Fibroblast of skin of abdomen (primary cell): ENCODE data around the gene WDHD1.
A peak's percentile ranks its signal among the peaks of the same experiment; 100 is the strongest.
"Not testable (repeated sequence)": the region's sequence is repeated elsewhere in the genome, so short reads cannot be mapped to it uniquely, and the experiment has no call there.

Experiments used
- DNase-seq: peaks from one replicate; pipeline ENCODE4 v3.0.0-alpha.2; 2013

WDHD1 gene

DNA sequence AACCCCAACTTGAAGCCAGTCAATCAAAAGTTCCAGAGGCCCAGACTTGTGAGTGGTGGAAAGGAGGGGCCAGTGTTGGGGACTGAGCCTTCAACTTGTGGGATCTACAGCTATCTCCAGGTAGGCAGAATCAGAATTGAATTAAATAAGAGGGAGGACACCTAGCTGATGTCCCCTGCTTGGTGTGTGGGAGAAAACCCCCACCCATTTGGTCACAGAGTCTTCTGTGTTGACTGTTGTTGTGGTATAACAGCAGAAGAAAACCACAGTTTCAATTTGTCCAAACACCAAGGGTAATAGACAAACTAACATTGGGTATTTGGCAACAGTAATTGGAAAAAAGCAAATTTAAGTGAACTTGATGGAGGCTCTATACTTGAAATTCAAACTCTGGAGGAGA, 120.8 kb downstream of the WDHD1 start:
- no peak for DNase-seq

DNA sequence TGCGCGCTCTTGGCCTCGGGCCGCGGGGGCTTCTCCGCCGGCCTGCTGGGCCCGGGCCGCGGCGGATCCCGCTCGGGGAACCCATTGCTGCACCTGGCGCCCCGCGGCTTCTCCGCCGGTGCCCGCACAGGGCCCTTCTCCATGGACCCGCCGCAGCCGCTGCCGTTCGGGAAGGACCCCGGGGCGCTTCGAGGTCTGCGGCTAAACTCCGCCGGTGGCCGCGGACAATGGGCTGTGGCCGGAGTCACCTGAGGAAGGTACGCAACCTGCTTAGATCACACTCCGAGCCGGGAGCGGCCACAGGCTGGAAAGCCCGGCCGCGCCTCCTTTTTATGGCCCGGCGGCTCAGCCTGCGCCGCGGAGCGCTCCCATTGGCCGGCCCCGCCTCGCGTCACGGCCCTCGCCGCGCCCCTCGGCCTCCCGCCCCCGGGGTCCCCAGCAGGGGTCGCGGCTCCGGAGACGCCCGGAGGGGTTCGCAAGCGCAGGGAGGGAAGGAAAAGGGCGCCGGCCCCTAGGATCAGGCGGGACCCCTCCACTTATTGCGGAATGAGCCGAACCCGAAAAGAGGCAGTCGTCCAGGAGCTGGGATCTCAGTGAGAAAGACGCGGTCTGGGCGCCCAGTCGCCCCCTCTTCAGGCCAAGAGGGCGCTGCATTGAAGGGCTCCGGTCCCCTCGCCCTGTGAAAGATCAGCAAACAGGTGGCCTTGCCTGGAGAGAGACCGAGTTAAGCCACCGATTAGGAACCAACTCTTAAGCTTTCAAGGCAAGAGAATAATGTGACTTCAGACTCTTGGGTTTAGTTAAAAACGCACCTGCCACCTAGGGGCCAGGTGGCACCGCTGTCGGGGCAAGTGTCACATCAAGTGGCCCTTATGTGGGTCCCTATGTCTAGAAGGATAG, 124.1 kb downstream of the WDHD1 start, which contains the start of gene GCH1:
GCH1 (minus strand) TSS at position 306 of the 900 bp plus-strand sequence; CDS start at position 143, 163 bp downstream.
- peak; percentile 39 for DNase-seq

DNA sequence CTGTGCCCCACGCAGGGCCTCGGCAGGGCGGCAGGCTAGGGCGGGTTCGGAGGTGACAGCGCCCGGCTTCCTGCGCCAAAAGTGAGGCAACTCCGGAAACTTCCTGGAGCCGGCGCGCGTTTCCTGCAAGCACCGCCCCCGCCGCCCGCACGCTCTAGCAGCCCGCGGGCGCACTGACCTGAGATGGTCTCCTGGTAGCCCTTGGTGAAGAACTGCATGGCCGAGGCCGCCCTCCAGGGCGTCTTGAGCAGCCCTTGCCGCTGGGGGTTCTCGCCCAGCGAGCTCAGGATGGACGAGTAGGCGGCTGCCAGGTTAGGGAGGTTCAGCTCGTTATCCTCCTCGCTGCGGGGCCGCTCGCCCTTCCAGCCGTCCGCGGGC, 124.8 kb downstream of the WDHD1 start:
- peak; percentile 32 for DNase-seq

DNA sequence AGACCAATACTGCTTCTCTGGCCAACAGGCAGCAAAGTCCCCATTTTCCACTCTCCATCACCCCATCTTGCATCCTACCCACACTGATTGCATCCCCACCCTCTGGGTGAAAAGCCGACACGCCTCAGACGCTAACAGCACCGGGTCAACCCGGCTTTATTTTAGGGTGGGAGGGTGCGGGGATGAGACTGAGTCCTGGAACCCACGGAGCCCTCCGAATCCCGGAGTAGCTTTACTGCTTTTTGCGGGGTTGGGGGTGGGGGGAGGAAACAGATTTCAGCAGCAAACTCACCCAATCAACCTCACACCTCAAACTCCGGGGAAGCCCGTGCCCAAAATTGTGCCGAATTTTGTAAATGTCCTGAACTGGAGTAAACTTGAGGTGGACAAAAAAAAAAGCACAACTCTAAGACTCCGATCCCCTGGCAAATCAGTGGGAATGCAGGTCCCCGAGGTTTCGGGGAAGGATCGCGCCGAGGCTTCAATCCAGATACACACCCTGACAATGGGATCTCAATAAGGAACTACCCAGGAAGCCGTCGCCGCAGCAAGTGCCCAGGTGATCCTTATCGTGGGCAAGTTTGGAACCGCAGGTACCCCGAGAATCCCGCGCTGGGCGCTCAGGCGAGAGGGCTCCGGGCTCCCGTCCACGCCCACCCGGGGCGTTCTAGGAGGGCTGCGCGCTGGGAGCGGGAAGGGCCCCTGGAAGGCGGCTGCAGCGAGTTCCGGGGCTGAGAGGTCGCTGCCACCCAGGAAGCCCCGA, 125.3 kb downstream of the WDHD1 start:
- no peak for DNase-seq

DNA sequence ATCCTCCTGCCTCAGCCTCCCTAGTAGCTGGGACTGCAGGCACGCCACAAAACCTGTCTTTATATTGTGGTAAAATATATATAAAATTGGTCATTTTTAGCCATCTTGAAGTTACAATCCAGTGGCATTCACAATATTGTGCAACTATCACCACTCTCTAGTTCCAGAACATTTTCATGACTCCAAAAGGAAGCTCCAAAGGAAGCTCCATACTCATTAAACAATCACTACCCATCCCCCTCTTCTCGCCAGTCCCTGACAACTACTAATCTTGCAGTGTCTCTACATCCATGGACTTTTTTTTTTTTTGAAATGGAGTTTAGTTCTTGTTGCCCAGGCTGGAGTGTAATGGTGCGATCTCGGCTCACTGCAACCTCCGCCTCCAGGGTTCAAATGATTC, 127.3 kb downstream of the WDHD1 start:
- no peak for DNase-seq

DNA sequence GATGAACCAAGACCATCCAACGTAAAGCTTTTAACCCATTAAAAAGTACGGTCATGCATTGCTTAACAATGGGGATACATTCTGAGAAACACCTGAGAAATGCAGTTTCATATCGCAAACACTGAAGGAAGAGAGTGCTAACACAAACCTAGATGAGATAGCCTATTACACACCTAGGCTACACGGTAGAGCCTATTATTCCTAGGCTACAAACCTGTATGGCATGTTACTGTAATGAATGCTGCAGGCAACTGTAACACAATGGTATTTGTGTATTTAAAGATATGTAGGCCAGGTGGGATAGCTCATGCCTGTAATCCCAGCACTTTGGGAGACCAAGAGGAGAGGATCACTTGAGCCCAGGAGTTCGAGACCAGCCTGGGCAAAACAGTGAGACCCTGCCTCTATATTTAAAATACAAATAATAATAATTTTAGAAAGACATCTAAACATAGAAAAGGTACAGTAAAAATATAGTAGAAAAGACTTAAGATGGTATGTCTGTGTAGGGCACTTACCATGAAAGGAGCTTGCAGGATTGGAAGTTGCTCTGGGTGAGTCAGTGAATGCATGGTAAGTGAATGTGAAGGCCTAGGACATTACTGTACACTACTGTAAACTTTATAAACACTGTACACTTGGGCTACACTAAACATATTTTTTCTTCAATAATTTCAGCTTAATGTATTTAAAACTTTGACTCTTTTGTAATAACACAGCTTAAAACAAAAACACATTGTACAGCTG, 128.9 kb downstream of the WDHD1 start:
- DNase-seq: not testable (repeated sequence)

DNA sequence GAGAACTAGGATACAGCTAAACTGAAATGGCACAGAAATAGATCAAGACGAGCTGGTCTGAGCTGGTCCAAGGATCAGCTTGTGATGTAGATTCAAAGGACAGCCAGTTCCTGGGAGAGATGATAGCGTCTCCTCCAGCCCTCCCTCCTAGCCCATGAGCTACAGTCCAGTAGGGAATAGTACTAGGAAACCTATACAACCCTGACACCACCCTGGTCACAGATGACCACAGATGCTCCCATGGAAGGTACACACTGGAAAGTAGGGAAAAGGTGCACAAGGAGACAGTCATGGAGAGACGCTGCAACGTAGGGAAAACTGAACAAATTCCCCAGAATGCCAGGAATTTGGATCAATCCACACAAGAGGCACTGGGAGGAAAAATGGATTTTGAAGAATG, 131.2 kb downstream of the WDHD1 start:
- DNase-seq: no peak

DNA sequence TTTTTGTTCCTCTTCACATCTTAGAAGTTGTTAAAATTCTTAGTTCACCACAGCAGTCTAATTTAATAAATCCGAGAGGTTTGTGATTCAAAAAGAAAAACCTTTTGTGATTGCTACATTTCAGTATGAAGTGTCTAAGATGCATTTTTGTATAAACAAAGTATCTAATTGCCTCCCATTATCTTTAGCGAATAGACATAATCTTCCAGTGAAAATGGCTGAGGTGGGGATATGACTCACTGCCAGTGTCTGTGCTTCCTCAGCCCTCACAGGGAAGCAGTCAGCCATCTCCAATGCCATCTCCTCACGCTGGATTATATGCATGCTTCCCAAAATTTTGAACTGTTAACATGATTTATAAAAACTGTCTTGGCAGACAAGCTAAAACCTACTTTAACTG, 131.9 kb downstream of the WDHD1 start:
- no peak for DNase-seq

DNA sequence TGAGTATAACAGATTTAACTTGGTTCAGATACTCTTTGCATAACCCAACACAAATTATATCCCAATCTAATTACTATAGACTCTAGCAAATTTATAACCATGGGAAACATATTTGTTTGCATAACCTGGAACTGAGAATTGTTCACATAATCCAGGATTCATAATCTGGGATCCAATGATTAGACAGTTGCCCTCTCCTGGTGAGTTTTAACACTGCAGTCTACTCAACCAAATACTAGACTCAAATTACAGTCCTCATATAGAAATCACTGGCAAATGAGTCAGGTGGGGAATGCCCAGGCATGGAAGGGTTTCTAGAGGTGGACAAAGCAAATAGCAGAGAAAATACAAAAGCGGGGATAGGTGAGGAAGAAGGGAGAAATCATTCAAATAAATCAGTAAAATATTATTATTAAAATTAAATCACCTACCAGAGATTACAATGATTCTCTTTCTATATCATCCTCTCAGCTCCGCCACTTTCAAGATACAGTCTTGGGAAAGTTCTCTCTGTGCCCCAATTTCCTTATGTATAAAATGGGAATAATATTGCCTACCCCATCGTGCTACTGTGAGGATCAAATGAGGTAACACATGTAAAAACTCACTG, 133.6 kb downstream of the WDHD1 start:
- peak; percentile 67 for DNase-seq

DNA sequence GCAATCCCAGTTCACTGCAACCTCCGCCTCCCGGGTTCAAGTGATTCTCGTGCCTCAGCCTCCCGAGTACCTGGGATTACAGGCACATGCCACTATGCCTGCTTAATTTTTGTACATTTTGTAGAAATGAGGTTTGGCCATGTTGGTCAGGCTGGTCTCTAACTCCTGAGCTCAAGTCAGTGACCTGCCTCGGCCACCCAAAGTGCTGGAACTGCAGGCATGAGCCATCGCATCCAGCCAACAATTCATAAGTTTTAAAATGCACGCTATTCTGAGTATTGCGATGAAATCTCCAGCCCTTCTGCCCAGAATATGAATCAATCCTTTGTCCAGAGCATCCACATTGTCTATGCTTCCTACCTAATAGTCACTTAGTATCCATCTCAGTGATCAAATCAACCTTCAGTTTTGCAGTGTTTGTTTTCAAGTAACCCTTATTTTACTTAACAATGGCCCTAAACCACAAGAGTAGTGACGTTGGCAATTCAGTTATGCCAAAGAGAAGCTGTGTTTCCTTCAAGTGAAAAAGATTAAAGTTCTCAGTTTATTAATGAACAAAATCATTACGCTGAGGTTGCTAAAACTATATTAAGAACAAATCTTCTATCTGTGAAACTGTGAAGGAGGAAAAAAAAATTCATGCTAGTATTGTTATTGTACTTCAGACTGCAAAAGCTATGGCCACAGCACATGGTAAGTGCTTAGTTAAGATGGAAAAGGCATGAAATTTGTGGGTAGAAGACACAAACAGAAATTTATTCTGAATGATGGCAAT, 135.2 kb downstream of the WDHD1 start:
- no peak for DNase-seq

DNA sequence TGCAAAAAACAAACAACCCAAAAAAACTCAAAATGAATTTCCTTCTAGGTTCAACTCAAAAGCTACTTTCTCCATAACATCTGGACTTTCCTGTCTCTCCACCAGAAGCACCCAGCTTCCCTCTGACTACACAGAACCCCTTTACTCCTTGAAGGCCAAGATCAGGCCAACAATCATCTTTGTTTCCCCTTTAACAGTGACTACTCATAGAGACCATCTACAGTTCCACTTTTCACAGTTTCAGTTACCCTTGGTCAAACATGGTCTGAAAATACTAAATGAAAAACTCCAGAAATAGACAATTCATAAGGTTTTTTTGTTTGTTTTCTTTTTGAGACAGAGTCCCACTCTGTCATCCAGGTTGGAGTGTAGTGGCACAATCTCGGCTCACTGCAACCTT, 136.1 kb downstream of the WDHD1 start:
- no peak for DNase-seq

DNA sequence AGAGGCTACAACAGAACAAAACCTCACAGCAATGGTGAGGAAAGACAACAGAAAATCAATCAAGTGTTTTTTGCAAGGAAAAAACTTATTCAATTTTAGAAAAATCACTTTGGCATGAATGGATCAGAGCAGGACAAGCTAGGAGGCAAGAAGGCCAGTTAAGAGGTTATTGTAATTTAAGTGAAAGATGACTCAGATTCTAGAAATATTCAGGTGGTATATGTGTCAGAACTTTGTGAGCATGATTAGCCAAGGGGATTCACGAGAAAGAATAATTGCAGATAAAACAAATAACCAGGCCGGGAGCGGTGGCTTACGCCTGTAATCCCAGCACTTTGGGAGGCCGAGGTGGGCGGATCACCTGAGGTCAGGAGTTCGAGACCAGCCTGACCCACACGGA, 137.0 kb downstream of the WDHD1 start:
- DNase-seq: no peak
